IMR-90 (cell line): ENCODE data around the gene PCYT1A. TPM values are rescaled to one million over a fixed set of nuclear protein-coding genes. Genes with fewer than 3 reads are reported as not detected.

Experiments used
- ATAC-seq: fragments of 200-7000 bp; cut with Tn5 transposase; 2 replicates; pipeline ENCODE4 v1.9.1; 2020; ENCODE audit warnings: low read depth, mild to moderate bottlenecking, moderate library complexity
- BruUV-seq: library from RNA; stranded (reverse); fragments of 400-500 nt; replicated peaks from 2 replicates; lab custom pipeline; 2021; lab: Mats Ljungman, UMichigan
- CTCF ChIA-PET: fragments of 300-600 bp; formaldehyde crosslinking; extraction: SDS; loops from one replicate; lab custom pipeline; 2021; ENCODE audit warnings: antibody characterized with exemption; lab: Yijun Ruan, JAX
- POLR2A ChIA-PET: fragments of 300-600 bp; sonication (Branson Sonifier 250); formaldehyde crosslinking; loops from one replicate; lab custom pipeline; 2022; ENCODE audit warnings: antibody characterized with exemption; ENCODE audit not compliant: unreplicated experiment; lab: Charles Lee
- DNase-seq: peaks from one replicate; pipeline ENCODE4 v3.0.0; 2013
- H2AFZ ChIP-seq: replicated peaks from 2 replicates; pipeline ENCODE3; 2013; ENCODE audit warnings: low read length, mild to moderate bottlenecking; ENCODE audit not compliant: poor library complexity
- H2AK5ac ChIP-seq: 2 replicates; pipeline ENCODE4 v1.6.1; 2013; ENCODE audit warnings: low read depth, low read length, inconsistent platforms
- H2AK9ac ChIP-seq: replicated peaks from 2 replicates; pipeline ENCODE3; 2013; ENCODE audit warnings: mild to moderate bottlenecking, low read depth, low read length, moderate library complexity; ENCODE audit not compliant: poor library complexity
- H2BK120ac ChIP-seq: 2 replicates; pipeline ENCODE4 v1.6.1; 2013; ENCODE audit warnings: low read depth, low read length, inconsistent platforms
- H2BK15ac ChIP-seq: 3 replicates; pipeline ENCODE4 v1.6.1; 2013; ENCODE audit warnings: low read depth, low read length, inconsistent platforms
- H2BK20ac ChIP-seq: 2 replicates; pipeline ENCODE4 v1.6.1; 2013; ENCODE audit warnings: low read depth, mild to moderate bottlenecking, inconsistent platforms, low read length, moderate library complexity
- H2BK5ac ChIP-seq: 2 replicates; pipeline ENCODE4 v1.6.1; 2013; ENCODE audit warnings: mild to moderate bottlenecking, low read depth, low read length, inconsistent platforms; ENCODE audit not compliant: poor library complexity, severe bottlenecking
- H3K14ac ChIP-seq: replicated peaks from 2 replicates; pipeline ENCODE4 v1.6.1; 2013; ENCODE audit warnings: low read depth, low read length, inconsistent platforms
- H3K18ac ChIP-seq: 2 replicates; pipeline ENCODE4 v1.6.1; 2013; ENCODE audit warnings: low read depth, low read length, control low read depth
- H3K23ac ChIP-seq: 2 replicates; pipeline ENCODE4 v1.6.1; 2013; ENCODE audit warnings: low read depth, low read length, inconsistent platforms
- H3K27ac ChIP-seq: 2 replicates; pipeline ENCODE4 v1.5.1; 2013; ENCODE audit warnings: mild to moderate bottlenecking, control low read depth, low read length; ENCODE audit not compliant: insufficient read depth
- H3K27me3 ChIP-seq: 2 replicates; pipeline ENCODE4 v1.6.1; 2013; ENCODE audit warnings: low read length; ENCODE audit not compliant: control insufficient read depth, insufficient read depth
- H3K36me3 ChIP-seq: 2 replicates; pipeline ENCODE4 v1.6.1; 2013; ENCODE audit warnings: low read length, mixed read lengths; ENCODE audit not compliant: control insufficient read depth, insufficient read depth
- H3K4ac ChIP-seq: 2 replicates; pipeline ENCODE4 v1.6.1; 2013; ENCODE audit warnings: low read depth, low read length, inconsistent platforms
- H3K4me1 ChIP-seq: 2 replicates; pipeline ENCODE4 v1.6.1; 2013; ENCODE audit warnings: low read length, mixed read lengths; ENCODE audit not compliant: control insufficient read depth, insufficient read depth
- H3K4me2 ChIP-seq: 2 replicates; pipeline ENCODE4 v1.6.1; 2013; ENCODE audit warnings: low read depth, mild to moderate bottlenecking, control low read depth, low read length, moderate library complexity
- H3K4me3 ChIP-seq: 2 replicates; pipeline ENCODE4 v1.5.1; 2013; ENCODE audit warnings: low read depth, mild to moderate bottlenecking, control low read depth, low read length, moderate library complexity; ENCODE audit not compliant: insufficient read depth
- H3K56ac ChIP-seq: 2 replicates; pipeline ENCODE4 v1.6.1; 2013; ENCODE audit warnings: low read length, inconsistent platforms; ENCODE audit not compliant: insufficient read depth; ENCODE audit errors: extremely low read depth
- H3K79me1 ChIP-seq, 2 experiments: 2 replicates each; pipeline ENCODE4 v1.6.1; 2013; ENCODE audit warnings: low read length in 2 of 2, inconsistent platforms in 1 of 2, low read depth in 1 of 2
- H3K9ac ChIP-seq: 2 replicates; pipeline ENCODE4 v1.6.1; 2013; ENCODE audit warnings: low read depth, low read length, control low read depth
- H3K9me1 ChIP-seq: 2 replicates; pipeline ENCODE4 v1.6.1; 2013; ENCODE audit warnings: low read length, inconsistent platforms; ENCODE audit not compliant: insufficient read depth
- H3K9me3 ChIP-seq: 2 replicates; pipeline ENCODE4 v1.6.1; 2013; ENCODE audit warnings: low read length; ENCODE audit not compliant: control insufficient read depth, insufficient read depth
- H4K20me1 ChIP-seq: 2 replicates; pipeline ENCODE4 v1.6.1; 2013; ENCODE audit warnings: low read length, inconsistent platforms; ENCODE audit not compliant: insufficient read depth
- H4K5ac ChIP-seq: 2 replicates; pipeline ENCODE4 v1.6.1; 2013; ENCODE audit warnings: mild to moderate bottlenecking, low read depth, low read length, control low read depth
- H4K8ac ChIP-seq, 2 experiments: 2 replicates each; pipeline ENCODE4 v1.6.1; 2013; ENCODE audit warnings: low read depth in 2 of 2, low read length in 2 of 2, control low read depth in 1 of 2, inconsistent platforms in 1 of 2
- H4K91ac ChIP-seq: 2 replicates; pipeline ENCODE4 v1.6.1; 2013; ENCODE audit warnings: low read depth, low read length, inconsistent platforms; ENCODE audit not compliant: insufficient read depth
- CEBPB ChIP-seq: IDR thresholded peaks from 2 replicates; pipeline ENCODE4 v1.6.1; 2012; ENCODE audit warnings: low read depth, low read length, improper control_type of control experiment
- NFE2L2 ChIP-seq: fragments of 150-350 bp; IDR thresholded peaks from 2 replicates; pipeline ENCODE4 v1.6.1; 2016; ENCODE audit warnings: low read depth, mild to moderate bottlenecking, low read length
- RFX5 ChIP-seq: IDR thresholded peaks from 2 replicates; pipeline ENCODE4 v1.8.0; 2012; ENCODE audit warnings: low read depth, mild to moderate bottlenecking, low read length, moderate library complexity
- WGBS, 2 experiments: methylation state at CpG; one replicate each; pipeline versions ENCODE4 v1.1.5 to v1.1.7; 2013; ENCODE audit warnings: missing lambda C conversion rate in 2 of 2; ENCODE audit not compliant: insufficient read length in 1 of 2; ENCODE audit errors: extremely low coverage in 2 of 2; 5-methylcytosine and 5-hydroxymethylcytosine counted together
- dilution Hi-C: fragments of 300-500 bp; cut with HindIII; formaldehyde crosslinking; loops from one replicate; pipeline ENCODE4 v1.14.3; 2018; ENCODE audit warnings: low sequenced_read_pairs; ENCODE audit not compliant: unreplicated experiment
- in situ Hi-C: fragments of 300-500 bp; cut with MboI; formaldehyde crosslinking; loops from 3 replicates; pipeline ENCODE4 v1.14.3; 2019; ENCODE audit warnings: low sequenced_read_pairs, inconsistent platforms, mixed read lengths
- intact Hi-C: fragments of 100-400 bp; cut with micrococcal nuclease; formaldehyde crosslinking; loops from 2 replicates; pipeline ENCODE4 v1.10.0; 2022
- polyA plus RNA-seq, 3 experiments: library from polyadenylated mRNA; depleted of rRNA; stranded (reverse); fragments of >200 nt; gene quantifications; 2 replicates each; pipeline ENCODE4 v1.2.3, GENCODE V29; 2012; ENCODE audit warnings: low replicate concordance in 1 of 3
- total RNA-seq: library from RNA; depleted of rRNA; stranded (reverse); fragments of >200 nt; gene quantifications from 2 replicates; pipeline ENCODE4 v1.2.3, GENCODE V29; 2012

PCYT1A gene
- total and polyA plus RNA-seq, 2 of the 4 experiments (the other 2 are of a cell fraction): 62.8 to 127 TPM

DNA sequence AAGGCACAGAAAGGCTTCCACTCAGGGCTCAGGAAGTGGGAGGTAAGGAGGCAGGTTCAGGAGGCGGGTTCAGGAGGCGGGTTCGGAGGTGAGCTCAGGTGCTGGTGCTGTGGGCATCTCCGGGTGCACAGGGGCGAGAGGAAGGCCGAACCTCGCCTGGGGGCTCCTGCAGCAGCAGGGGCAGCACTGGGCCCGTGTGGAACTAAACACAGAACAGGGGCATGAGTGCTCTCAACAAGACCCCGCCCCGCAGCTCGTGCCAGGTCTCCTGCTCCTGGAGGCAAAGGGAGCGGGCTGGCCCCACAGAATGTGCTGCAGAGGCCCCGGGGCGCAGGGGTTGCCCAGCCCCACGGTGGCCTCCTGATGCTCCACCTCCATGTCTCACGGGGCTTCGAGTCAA, 90.0 kb downstream of the PCYT1A start:
- H3K4me3 ChIP-seq: no peak overlapping the region
- peak overlapping the region; percentile 42 for H2AK9ac ChIP-seq
- no peak overlapping the region for H3K14ac ChIP-seq
- no peak overlapping the region for H3K18ac ChIP-seq
- no peak overlapping the region for H2BK120ac ChIP-seq
- no peak overlapping the region for H3K56ac ChIP-seq
- H3K27ac ChIP-seq: no peak overlapping the region
- no TSS peak for BruUV-seq
- no peak overlapping the region for H3K4me2 ChIP-seq
- no peak overlapping the region for H2AFZ ChIP-seq
- no peaks in the 10 kb centered on the region for H3K9me3 ChIP-seq
- no peaks in the 10 kb centered on the region for H3K79me1 ChIP-seq
- H4K5ac ChIP-seq: no peak overlapping the region
- no peak overlapping the region for H4K91ac ChIP-seq
- ChIA-PET CTCF (interaction anchor here (0.8 to 1.5 kb wide), 2 partner anchors 41 to 125 kb away, joined by 3 to 4 read pairs; no protein-coding TSS in a partner anchor), POLR2A (no interaction called here)
- DNase-seq (no peak), ATAC-seq (no peak)
- H2AK5ac ChIP-seq: no peak overlapping the region
- no peak overlapping the region for H3K23ac ChIP-seq
- TF ChIP-seq RFX5: no peak
- no peak for TF ChIP-seq CEBPB
- no peak for TF ChIP-seq NFE2L2
- H2BK15ac ChIP-seq: no peak overlapping the region
- no peaks in the 10 kb centered on the region for H3K9me1 ChIP-seq
- H3K27me3 ChIP-seq: no peaks in the 10 kb centered on the region
- H4K8ac ChIP-seq: no peak overlapping the region
- H2BK20ac ChIP-seq: no peak overlapping the region
- H2BK5ac ChIP-seq: no peak overlapping the region
- in situ Hi-C loops: no loop called here
- WGBS, 2 experiments: 84% methylated on average over 10 of the region's 17 CpGs; no CpG with 5 or more reads in 1 of the 2 experiments
- no peak overlapping the region for H3K4ac ChIP-seq
- H4K20me1 ChIP-seq: no peaks in the 10 kb centered on the region
- intact Hi-C loops: loop anchor here (5.0 kb wide), 1 partner anchor 345 kb away; no protein-coding TSS in a partner anchor
- H3K4me1 ChIP-seq: no peaks in the 10 kb centered on the region
- H3K36me3 ChIP-seq: no peaks in the 10 kb centered on the region
- H3K9ac ChIP-seq: no peak overlapping the region
- dilution Hi-C loops: loop anchor here (25.0 kb wide), 1 partner anchor 135 kb away; no protein-coding TSS in a partner anchor
